Measurements from ENCODE around the gene SCN3B.

DNA sequence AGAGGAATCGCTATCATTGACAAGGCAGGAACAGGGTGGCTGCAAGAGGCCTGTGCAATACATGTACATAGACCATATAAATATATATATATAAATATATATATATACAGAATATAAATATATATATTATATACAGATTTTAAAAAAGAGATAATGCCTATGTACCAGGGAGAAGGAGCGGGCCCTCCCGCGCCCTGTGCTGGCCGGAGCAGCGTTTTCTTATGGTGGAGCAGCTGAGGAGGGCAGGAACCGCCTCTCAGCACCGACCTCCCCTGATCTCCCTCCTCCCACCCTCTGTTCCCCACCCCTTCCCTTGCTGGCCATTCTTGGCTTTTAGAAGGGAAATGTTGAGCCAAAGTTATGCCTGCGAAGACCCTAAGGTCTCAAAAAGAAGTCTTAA lies 31.8 kb downstream of the SCN3B start:
- TF ChIP-seq, protein P1, sequence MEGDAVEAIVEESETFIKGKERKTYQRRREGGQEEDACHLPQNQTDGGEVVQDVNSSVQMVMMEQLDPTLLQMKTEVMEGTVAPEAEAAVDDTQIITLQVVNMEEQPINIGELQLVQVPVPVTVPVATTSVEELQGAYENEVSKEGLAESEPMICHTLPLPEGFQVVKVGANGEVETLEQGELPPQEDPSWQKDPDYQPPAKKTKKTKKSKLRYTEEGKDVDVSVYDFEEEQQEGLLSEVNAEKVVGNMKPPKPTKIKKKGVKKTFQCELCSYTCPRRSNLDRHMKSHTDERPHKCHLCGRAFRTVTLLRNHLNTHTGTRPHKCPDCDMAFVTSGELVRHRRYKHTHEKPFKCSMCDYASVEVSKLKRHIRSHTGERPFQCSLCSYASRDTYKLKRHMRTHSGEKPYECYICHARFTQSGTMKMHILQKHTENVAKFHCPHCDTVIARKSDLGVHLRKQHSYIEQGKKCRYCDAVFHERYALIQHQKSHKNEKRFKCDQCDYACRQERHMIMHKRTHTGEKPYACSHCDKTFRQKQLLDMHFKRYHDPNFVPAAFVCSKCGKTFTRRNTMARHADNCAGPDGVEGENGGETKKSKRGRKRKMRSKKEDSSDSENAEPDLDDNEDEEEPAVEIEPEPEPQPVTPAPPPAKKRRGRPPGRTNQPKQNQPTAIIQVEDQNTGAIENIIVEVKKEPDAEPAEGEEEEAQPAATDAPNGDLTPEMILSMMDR (IDR thresholded peaks at IDR 0.05), result no peak
- TF ChIP-seq POLR2A (IDR thresholded peaks at IDR 0.05), result no peak

Measured in vagina (tissue), 2 donors.